HL-60/S4 (cell line): Measurements from ENCODE around the gene NLRP1.

Experiments
- in situ Hi-C: fragments of 300-500 bp; cut with MboI; formaldehyde crosslinking; loops from 2 replicates; pipeline ENCODE4 v1.14.3; 2022; ENCODE audit warnings: low sequenced_read_pairs

The NLRP1 gene

DNA sequence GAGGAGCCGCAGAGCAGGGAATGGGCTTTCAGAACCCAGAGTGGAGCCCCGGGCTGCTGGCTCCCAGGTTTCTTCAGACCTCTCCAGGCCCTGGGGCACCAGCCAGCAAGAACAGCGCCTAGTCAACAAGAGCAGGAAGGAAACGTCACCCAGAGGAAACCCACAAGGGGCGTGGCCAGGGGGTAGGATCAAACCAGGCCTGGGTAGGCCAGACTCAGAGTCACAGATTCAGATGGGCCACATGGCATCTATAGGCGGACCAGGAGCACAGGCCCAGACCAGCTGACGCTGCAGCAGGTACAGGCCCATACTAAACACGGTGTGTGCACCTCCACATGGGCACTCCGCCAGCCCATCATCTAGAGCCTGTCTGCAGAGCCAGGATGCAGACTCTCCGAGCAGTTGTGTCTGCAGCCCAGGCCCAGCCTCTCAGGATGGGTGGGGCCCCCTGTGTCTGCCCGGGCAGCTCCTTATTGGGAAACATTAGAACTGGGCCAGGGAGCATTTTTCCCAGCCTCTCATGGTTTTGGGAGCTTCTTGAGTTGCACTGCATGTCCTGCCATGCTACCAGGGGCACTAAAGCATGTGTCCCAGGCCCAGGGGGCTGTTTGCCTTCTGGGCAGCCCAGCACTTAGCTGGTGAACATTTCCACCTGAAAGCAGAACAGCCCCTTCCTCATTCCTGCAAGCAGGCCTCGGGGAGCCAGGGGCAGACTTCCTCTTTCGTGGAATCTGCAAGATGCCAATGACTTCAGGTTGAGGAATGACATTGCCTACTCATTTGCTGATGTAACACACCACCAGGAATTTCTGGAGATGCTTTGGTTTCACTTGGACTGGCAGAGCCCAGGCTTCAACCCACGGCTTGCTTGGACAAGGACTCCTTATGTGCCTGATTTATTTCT lies at the start of gene NLRP1:
Gene NLRP1, minus strand, starts transcription at position 127 of the 904 bp plus-strand sequence. CDS start 552 bp downstream, outside the sequence.
- in situ Hi-C loops = loop anchor here (10.0 kb wide), 1 partner anchor 850 kb away; the partner anchor contains the start of gene AIPL1

DNA sequence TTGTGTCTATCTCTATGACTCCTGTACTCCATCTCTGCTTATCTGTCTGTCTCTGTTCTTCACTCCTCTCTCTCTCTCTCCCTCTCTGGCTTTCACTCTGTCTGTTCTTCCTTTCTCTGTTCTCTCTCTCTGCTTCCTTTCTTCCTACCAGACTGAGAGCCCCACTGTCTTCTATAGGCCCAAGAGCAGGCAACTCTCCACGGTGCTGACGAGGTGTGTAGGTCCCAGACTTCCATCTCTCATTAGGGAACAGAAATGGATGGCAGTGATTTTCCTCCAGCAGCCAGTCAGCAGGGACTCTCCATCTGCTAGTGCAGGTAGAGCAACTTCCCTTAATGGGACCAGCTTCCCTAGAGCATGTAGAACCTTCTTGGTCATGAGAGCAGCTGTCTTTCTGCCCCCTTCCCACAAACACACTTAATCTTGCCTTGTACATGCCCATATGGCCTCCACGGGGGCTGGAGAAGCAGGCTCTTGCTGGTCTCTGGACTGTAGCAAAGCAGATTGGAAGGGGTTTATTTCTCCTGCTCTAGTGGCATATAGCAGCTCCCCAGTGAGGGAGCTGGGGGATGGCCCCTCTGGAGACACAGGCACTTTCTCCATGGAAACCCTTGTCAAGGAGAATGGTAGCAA lies 47.8 kb upstream of the NLRP1 start:
- in situ Hi-C loops = no loop called here

- in situ Hi-C loops = no loop called here
Measured at GRCh38 chr17:5630434-5630833, 46.1 kb upstream of the NLRP1 start.

DNA sequence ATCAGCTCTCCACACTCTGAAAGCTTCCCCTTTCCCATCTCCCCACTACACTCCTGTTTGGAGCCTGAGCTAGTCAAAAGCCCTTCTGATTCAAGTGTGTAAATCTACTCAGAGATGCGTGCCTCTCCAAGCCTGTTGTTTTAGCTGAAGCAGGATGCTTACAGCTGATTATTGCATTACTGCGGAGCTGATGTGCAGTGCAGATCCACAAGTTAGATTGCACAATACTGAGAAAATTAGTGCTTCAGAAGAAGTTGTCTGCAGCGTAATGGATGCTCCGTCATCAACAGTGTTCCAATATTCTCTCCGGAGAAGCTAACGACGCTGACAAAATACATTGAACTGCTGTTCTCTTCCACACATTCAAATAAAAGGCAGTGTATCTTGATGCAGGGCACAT lies 44.8 kb upstream of the NLRP1 start:
- in situ Hi-C loops = no loop called here

DNA sequence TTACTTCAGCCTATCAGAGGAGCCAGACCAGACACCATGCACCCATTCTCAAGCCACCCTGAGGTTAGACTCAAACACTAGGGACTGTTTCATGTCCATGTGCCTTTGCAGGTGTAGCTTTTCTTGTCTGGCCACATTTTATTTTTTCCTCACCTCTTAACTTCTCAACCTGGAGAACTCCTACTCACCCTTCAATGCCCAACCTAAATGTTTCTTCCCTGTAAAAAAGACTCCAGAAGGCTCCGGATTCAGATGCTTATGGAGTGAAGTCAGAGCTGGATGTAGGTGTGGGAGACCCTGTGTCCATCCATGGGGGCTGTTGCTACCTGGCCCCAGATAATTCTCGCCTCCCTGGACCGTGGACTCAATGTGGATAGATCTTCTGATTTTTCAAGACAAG lies 44.0 kb upstream of the NLRP1 start:
- in situ Hi-C loops = no loop called here

- in situ Hi-C loops = no loop called here
Measured at GRCh38 chr17:5624211-5624610, 39.9 kb upstream of the NLRP1 start.

- in situ Hi-C loops = no loop called here
Measured at GRCh38 chr17:5621729-5622128, 37.4 kb upstream of the NLRP1 start.

- in situ Hi-C loops = no loop called here
Measured at GRCh38 chr17:5621026-5621425, 36.7 kb upstream of the NLRP1 start.

DNA sequence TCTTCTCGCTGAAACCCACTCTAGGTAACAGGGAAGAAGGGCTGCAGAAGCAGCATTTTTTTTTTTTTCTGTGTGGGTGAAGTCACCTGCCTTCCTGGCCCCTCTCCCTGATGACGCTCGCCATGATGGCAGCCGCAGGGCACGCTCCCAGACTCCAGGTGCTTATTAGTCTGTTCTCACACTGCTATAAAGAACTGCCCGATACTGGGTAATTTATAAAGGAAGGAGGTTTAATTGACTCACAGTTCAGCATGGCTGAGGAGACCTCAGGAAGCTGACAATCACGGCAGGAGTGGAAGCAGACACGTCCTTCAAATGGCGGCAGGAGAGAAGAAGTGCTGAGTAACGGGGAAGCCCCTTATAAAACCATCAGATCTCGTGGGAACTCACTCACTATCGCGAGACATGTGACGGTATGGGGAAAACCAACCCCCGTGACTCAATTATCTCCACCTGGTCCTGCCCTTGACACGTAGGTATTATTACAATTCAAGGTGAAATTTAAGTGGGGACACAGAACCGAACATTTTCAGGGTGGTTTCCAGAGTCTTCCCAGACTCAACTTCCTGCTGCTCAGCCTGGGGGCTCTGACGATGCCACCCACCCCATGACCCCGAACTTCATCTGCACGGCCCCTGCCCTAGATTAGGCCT lies 34.9 kb upstream of the NLRP1 start:
- in situ Hi-C loops = no loop called here

DNA sequence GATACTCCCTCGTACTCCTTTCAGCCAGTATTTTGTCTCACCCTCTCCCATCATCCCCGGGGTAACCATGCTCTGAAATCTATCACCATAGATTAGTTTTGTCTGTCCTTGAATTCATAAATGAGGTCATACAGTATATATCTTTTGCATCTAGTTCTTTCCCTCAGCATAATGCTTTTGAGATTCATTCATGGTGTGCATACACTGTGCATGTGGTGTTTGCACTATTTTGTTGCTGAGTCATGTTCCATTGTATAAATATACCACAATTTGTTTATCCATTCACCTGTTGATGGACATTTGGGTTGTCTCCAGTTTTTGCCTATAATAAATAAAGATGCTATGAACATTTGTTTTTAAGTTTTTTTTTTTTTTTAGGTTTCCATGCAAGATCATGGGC lies 34.2 kb upstream of the NLRP1 start:
- in situ Hi-C loops = no loop called here

DNA sequence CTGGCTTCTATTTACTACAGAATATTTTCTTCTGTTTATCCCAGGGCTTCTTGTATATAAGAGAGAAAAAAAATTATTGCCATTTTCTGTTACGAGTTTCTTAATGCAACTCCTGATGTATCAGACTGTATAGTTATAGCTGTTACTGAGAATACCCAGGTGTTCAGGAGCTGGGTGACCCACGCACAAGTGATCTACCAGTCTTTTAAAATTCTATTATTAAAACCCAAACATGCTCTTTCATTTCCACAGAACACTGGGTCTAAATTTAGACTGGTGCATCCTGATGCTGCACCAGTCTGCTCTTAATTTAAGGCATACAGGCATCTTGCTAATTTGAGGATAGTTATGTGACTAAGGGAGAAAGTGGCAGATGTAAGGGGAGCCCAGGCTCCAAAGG lies 31.2 kb upstream of the NLRP1 start:
- in situ Hi-C loops = no loop called here

- in situ Hi-C loops = no loop called here
Measured at GRCh38 chr17:5610956-5611355, 26.6 kb upstream of the NLRP1 start.

GRCh38 chr17:5608399-5609112 lies 24.2 kb upstream of the NLRP1 start:
- in situ Hi-C loops = no loop called here

- in situ Hi-C loops = no loop called here
Measured at GRCh38 chr17:5607946-5608345, 23.6 kb upstream of the NLRP1 start.

- in situ Hi-C loops = no loop called here
Measured at GRCh38 chr17:5605452-5605851, 21.1 kb upstream of the NLRP1 start.

- in situ Hi-C loops = no loop called here
Measured at GRCh38 chr17:5600041-5600440, 15.7 kb upstream of the NLRP1 start.

GRCh38 chr17:5598457-5598856 lies 14.1 kb upstream of the NLRP1 start:
- in situ Hi-C loops = no loop called here

GRCh38 chr17:5596421-5596820 lies 12.1 kb upstream of the NLRP1 start:
- in situ Hi-C loops = no loop called here

GRCh38 chr17:5595831-5596230 lies 11.5 kb upstream of the NLRP1 start:
- in situ Hi-C loops = no loop called here

GRCh38 chr17:5592382-5592781 lies 8.1 kb upstream of the NLRP1 start:
- in situ Hi-C loops = no loop called here

GRCh38 chr17:5591966-5592365 lies 7.7 kb upstream of the NLRP1 start:
- in situ Hi-C loops = no loop called here
